HG02623 (cell line): ENCODE measurements around the gene ACVR1.
"Not testable (repeated sequence)": the region's sequence is repeated elsewhere in the genome, so short reads cannot be mapped to it uniquely, and the experiment has no call there.

Experiments used
- ATAC-seq: cut with Tn5 transposase; IDR thresholded peaks from one replicate; pipeline ENCODE4 v1.9.1; 2021; ENCODE audit warnings: moderate library complexity; ENCODE audit not compliant: unreplicated experiment

ACVR1 gene

DNA sequence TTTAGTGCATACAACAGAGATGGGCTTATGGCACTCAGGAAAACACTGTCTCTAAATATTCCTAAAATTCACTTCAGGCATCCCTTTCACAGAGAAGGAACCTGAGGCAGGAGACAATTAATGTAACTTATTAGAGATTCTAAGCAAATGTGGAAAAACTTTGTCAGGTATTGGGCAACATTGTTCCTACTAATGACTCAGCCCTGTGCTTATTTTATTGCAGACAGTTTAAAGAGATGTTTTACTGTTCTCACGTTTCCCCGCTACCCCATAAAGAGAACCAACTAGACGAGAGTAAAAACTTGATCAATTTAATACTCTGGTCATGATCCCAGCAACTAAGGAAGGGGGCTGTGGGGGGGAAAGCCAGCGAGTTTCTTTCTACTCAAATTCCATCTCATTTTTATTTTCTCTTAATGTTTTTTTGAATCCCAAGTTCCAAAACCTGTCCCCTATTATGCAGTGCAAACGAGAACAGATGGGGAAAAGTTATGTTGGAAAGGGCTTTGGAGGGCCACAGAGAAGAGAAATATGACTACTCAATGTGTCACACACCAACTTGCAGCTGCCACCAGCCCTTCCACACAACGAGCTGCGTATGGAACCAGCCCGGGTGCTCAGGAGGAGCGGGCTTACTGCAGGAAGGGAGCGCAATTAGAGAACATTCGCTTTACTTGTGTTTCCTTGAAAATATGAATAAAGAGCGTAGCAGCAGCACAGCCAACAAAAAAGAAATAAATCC is 18.7 kb upstream of the ACVR1 start:
- no peak for ATAC-seq

GRCh38 chr2:157893611-157894010 is 17.5 kb upstream of the ACVR1 start:
- ATAC-seq, result no peak

DNA sequence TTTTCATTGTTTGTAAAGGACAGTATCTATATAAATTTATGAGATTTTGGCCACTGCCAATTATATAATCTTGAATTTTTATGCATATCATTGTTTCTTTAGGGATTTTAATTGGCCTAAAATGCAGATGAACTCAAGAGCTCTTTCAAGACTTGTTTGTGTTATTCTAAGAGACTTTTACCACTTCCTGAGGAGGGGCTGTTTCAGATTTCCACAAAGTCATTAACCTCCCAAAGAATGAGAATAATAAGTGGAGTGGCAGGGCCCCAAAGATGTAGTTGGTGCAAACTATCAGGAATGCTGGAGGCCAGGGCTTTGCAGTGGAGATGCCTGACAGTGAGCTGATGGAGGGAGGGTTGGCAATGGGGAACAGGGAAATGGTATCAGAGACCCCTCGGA is 15.5 kb upstream of the ACVR1 start:
- ATAC-seq, result no peak

- no peak for ATAC-seq
These were observed 15.0 kb upstream of the ACVR1 start for GRCh38 chr2:157890969-157891642.

- ATAC-seq, result no peak
These were observed 11.8 kb upstream of the ACVR1 start for GRCh38 chr2:157887946-157888345.

- ATAC-seq, result not testable (repeated sequence)
These were observed 8.4 kb upstream of the ACVR1 start for GRCh38 chr2:157884533-157884932.

- no peak for ATAC-seq
These were observed 4.8 kb upstream of the ACVR1 start for GRCh38 chr2:157880927-157881326.

- ATAC-seq, result no peak
These were observed 1.8 kb upstream of the ACVR1 start for GRCh38 chr2:157877761-157878400.

DNA sequence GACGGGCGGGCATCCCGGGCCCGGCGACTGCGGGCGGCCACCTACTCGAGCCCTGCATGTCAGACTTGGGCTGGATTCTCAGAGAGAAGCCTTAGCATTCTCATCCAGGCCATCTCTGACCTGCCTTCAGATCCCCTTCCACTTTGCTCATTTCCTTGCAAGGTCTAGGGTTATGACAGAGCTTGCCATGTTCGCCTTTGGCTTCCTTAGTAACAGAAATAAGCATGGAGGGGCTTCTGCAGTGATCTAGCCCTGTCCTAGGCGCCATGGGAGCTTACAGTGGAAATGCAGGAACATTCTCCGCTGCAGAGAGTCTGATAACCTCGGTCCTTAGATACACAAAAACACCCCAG is 632 bp upstream of the ACVR1 start:
- no peak for ATAC-seq

GRCh38 chr2:157875641-157876065 is 477 bp downstream of the ACVR1 start:
- ATAC-seq, result peak; percentile 39

- ATAC-seq, result no peak
These were observed 1.0 kb downstream of the ACVR1 start for GRCh38 chr2:157874997-157875640.

DNA sequence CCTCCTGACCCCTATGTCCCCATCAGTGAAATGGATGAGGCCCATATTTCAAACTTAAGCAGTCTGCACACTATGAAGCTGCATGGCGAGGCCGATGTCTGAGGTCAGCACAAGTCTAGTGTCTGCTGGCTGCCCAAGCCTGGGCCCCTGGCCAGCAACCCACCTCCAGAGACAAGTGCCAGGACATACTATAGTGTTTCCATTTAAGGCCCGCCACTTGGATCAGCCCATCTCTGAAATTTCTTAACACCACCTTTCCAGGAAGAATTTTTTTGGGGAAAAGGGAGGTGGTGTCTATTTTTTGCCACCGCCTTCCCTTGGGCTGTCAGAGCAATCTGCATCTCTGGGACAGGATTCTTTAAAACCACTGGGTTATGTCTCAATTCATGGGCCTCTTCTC is 1.8 kb downstream of the ACVR1 start:
- ATAC-seq, result no peak

- ATAC-seq, result no peak
These were observed 3.3 kb downstream of the ACVR1 start for GRCh38 chr2:157872791-157873190.

- ATAC-seq, result no peak
These were observed 4.7 kb downstream of the ACVR1 start for GRCh38 chr2:157871415-157871814.

DNA sequence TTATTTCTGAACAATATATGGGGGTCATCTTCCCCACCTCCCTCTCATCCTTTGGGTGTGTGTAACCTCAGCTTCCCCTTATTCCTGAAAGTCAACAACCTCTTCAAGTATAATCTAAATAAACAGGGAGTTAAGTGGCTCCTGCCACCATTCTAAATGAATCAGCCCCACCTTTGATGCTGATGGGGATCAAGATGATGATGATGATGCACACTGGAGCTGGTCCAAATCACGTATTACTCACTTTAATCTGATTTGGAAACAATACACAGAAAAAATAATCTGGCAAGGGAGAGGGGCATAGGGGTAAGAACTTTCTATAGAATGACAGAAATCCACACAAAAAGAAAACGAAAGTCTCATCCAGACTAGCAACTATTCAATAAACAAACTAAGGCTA is 7.1 kb downstream of the ACVR1 start:
- no peak for ATAC-seq

GRCh38 chr2:157867703-157868102 is 8.4 kb downstream of the ACVR1 start:
- ATAC-seq, result no peak

DNA sequence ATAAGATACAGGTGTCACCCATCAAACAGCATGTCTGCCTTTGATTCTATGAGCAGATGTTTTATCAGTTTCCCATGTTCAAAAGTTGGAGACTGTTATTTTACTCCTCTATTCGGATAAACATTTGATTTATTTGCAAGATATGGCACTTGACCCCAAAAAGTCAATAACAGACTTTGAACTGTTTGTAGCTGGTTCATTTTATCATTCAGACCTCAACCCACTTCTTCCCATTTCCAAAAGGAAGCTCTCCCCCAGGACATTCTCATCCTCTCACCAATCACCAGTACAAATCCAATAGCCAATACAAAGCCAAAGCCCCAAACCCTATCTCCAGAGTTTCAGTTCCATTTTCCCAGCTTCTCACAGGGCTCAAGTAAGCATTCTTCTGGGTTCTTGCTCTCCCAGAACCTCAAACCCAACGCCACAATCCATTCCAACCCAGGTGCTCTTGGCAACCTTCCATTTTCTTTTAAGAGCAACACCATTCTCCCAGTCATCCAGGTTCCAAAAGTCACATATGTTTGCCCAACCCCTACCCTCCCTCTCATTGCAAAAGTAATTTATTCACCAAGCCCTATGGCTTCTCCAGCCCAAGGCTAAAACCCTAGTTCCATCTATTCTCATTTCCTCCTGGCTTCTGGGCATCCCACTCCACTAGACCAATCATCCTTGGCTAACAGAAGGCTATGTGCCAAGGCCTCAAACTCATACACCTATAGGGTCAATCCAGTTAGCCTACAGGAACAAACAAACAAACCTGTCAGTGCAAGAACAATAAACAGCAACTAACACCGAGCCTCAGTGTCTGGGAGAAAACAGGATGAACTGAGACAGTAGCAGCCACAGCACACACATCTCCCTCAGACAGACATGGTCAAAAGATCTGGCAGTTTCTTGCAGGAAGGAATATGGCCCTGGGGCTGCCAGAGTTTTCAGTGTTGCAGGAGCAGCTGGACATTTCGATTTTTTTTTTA is 9.2 kb downstream of the ACVR1 start:
- no peak for ATAC-seq

DNA sequence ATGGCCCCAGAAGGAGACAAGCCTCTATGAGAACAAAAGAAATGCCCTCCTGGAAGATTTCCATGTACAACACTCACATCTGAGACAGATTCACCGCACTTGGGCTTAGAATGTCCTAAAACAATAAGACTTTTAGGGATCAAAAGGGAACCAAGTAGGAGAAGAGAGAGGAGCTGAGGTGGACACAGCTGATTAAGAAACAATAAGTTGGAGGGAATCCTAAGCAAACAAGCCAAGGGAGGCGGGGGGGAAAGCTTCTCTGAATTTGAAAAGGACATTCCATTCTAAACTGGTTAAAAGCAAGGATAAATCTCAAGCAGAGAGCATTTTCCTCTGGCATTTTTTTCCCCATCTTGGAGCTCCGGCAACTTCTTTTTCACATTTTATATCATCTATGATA is 9.9 kb downstream of the ACVR1 start:
- ATAC-seq, result no peak

- ATAC-seq, result no peak
These were observed 11.2 kb downstream of the ACVR1 start for GRCh38 chr2:157864857-157865430.

DNA sequence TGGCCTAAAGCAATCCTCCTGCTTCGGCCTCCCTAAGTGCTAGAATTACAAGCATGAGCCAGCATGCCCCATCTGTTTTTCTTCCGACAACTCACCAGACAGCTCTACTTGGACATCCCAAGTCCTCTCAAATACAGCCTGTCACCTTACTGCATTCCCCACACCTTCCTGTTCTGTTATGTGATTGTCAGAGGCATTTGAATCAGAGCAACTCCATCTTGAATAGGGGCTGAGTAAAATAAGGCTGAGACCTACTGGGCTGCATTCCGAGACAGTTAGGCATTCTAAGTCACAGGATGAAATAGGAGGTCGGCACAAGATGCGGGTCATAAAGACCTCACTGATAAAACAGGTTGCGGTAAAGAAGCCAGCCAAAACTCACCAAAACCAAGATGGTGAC is 17.3 kb downstream of the ACVR1 start:
- no peak for ATAC-seq
